ENCODE measurements around the gene PEX26.
"Not testable (repeated sequence)": the region's sequence is repeated elsewhere in the genome, so short reads cannot be mapped to it uniquely, and the experiment has no call there.

The PEX26 gene

GRCh38 chr22:18101536-18101935 is 23.7 kb downstream of the PEX26 start:
- no peak for DNase-seq

GRCh38 chr22:18103527-18104269 is 25.9 kb downstream of the PEX26 start:
- no peak for DNase-seq

GRCh38 chr22:18104566-18104965 is 26.8 kb downstream of the PEX26 start:
- no peak for DNase-seq

DNA sequence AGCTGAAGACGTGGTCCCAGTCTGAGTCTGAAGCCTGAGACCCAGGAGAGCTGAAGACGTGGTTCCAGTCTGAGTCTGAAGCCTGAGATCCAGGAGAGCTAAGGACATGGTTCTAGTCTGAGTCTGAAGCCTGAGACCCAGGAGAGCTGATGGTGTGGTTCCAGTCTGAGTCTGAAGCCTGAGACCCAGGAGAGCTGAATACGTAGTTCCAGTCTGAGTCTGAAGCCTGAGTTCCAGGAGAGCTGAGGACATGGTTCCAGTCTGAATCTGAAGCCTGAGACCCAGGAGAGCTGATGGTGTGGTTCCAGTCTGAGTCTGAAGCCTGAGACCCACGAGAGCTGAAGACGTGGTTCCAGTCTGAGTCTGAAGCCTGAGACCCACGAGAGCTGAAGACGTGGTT is 28.2 kb downstream of the PEX26 start:
- not testable (repeated sequence) for DNase-seq

DNA sequence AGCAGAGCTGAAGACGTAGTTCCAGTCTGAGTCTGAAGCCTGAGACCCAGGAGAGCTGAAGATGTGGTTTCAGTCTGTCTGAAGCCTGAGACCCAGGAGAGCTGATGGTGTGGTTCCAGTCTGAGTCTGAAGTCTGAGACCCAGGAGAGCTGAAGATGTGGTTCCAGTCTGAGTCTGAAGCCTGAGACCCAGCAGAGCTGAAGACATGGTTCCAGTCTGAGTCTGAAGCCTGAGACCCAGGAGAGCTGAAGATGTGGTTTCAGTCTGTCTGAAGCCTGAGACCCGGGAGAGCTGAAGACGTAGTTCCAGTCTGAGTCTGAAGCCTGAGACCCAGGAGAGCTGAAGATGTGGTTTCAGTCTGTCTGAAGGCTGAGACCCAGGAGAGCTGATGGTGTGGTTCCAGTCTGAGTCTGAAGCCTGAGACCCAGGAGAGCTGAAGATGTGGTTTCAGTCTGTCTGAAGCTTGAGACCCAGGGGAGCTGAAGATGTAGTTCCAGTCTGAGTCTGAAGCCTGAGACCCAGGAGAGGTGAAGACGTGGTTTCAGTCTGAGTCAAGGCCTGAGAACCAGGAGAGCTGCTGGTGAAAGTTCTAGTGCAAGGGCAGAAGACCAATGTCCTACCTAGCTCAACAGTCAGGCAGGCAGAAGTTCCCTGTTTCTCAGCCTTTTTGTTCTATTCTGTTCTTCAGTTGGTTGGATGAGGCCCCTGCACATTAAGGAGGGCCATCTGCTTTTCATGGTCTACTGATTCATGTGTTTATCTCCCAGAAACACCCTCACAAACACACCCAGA is 29.0 kb downstream of the PEX26 start:
- not testable (repeated sequence) for DNase-seq

- no peak for DNase-seq
Measured at GRCh38 chr22:18108187-18108586, 30.4 kb downstream of the PEX26 start.

GRCh38 chr22:18109410-18110193 is 31.8 kb downstream of the PEX26 start:
- DNase-seq = no peak

DNA sequence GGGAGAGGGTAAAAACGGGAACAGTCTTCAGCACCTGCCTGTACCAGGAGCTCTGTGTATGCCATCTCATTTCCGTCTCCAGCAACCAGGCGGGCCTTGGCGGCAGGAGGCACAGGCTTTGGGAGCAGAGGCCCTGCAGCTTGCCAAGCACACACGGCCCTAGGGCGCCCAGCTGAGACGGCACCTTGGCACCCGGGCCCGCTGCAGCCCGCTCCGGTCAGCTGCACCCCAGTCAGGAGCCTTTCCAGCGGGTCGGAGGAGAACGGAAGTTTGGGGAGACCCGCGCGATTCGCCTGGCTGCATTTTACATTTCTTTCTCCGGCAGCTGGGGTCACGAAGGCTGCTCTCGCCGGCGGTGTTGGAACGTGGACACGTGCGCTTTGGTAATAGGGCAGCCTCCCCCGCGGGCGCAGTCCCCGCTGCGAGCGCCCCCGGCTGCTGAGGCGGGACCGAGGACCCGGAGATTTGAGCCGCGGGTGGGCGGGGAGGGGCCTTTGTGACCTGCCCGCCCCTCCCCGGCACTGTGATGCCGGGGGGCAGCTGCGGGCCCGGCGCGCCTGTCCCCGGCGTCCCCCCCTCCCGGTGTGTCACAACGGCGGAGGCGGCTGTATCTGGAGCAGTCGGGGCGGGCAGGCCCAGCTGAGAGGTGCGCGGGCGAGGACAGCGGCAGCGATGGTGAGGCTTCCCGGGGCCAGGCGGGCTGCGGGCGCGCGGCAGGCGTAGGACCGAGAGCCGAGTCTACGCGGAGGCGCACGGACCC is 32.6 kb downstream of the PEX26 start, which contains the start of gene TUBA8:
TSS of gene TUBA8 (plus strand) at position 616 of the 760 bp plus-strand sequence. CDS start at position 673, 57 bp downstream.
- DNase-seq = no peak

- no peak for DNase-seq
Measured at GRCh38 chr22:18110954-18111758, 33.4 kb downstream of the PEX26 start.

- no peak for DNase-seq
Measured at GRCh38 chr22:18111759-18112330, 34.1 kb downstream of the PEX26 start.

DNA sequence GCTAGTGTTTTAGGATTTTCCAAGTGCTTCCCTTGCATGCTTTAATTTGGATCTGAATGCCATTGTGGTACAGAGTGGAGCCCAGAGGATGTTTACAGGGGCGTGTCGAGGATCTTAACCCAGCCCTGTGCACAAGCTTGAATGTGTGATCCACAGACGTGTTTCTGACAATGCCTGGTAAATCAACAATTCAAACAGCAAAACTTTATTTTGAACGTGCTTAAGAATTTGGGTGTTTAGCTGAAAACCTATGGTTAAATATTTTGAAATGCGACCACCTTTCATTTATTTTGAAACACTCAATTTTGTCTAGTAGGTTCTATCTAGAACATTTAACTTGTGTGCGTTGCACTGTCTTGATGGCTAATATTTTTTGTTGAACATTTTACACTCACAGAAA is 34.6 kb downstream of the PEX26 start:
- DNase-seq = no peak

GRCh38 chr22:18113680-18114394 is 36.0 kb downstream of the PEX26 start:
- DNase-seq = no peak

GRCh38 chr22:18114495-18114894 is 36.7 kb downstream of the PEX26 start:
- DNase-seq = no peak

DNA sequence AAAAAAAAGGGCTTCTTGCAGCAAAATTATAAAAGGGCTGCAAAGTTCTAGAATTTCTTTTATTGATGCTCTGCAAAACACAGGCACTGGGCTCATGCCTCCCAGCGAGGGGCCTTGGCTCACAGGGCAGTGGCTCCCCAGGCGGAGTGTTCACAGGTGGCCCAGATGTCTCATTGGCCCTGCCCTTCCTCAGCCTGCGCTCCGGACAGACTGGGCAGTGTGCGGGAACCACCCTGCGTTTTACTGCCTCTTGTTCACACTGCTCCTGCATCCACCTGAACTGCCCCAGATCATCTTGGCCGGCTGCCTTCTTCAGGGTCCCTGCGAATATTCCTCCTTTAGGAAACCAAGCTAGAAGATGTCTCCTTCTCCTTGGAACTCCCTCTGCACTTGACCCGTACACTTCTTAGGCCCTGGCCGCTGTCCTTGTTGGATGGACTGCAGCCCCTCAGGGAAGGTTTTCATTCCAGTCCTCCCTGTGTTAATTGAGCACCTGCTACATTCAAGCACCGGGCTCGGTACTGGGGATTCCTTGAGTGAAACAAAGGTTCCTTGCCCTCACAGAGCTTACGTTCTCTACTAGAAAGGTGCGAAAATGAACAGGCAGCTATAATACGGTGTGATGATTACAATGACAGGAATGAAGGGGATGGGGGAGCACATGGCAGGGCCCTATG is 37.3 kb downstream of the PEX26 start:
- no peak for DNase-seq

GRCh38 chr22:18115906-18116371 is 38.1 kb downstream of the PEX26 start:
- DNase-seq = no peak

DNA sequence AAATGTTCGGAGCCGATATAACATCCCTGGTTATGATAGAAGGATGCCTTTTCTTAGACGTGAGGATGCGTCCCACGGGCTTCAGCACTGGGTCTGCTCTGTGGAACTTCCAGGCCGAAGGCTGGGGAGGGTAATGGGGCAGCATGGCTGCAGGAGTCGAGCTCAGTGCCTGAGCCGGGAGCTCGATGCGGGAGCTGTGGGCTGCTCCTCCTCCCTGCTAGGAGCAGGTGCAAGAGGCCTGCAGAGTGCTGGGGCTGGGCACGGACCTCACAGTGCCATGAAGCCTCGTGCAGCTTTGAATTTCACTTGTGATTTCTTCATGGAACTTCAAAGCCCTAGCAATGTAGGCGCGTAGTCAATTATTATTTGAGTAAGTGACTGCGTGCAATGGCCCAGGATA is 38.8 kb downstream of the PEX26 start:
- DNase-seq = no peak

DNA sequence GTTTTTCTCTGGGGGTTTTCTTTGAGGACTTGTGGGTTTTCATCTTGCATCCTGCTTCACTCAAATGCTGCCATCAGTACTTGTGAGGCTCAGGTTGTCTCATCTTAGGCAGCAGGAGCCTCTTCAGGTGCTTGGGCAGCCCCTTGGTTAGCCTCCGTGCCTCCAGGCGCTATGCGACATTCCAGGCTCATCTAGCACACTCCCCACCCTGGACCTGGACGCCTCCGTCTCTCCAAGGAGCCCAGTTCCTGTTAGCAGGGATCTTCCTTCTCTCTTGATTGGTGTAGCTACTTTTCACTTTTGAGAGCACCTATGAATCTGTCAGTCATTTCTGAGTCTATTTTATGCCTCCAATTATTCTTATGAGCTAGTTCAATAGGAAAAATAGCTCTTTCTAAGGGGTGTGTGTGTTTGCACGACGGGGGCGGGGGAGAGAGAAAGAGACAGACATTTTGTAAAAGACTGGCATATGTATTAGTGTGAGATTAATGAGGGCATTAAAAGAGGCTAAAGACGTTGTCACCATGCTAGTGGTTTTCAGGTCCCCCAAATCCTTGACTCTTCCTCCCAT is 40.6 kb downstream of the PEX26 start:
- no peak for DNase-seq

DNA sequence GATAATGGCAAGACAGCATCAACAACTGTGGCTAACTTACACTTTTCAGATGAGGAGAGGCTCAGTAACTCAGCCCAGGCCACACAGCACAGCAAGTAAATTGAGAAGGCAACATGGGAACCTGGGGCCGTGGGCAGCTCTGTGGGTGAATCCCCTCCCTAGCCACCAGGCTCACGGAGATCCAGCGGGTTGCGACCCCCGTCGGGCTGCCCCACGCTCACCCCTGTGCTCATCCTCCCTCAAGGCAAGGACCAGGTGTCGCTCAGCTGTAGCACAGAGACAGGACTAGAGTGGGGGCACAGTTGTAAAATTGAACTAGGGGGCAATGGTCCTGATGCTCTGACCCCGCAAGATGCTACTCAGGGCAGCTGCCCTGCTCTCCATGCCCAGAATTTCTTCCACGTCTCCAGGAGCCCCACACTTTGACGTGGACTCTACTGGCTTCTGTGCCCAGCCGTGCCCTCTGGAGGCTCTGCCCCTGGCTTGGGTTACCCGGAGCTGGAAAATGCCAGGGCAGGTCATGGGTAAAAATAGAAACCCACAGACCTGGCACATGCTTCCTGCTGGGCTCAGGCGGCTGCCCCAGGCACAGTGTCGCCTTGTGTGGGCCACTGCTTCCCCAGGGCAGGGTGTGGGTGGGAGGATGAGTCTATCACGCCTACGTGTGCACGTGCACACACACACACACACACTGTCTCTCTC is 41.8 kb downstream of the PEX26 start:
- DNase-seq = no peak

- DNase-seq = no peak
Measured at GRCh38 chr22:18120857-18121256, 43.1 kb downstream of the PEX26 start.

Measured in cerebellar nuclear complex (tissue), 1 donor.